ENCODE measurements around the gene IFITM1. TPM values are rescaled to one million over a fixed set of nuclear protein-coding genes. Genes with fewer than 3 reads are reported as not detected.
"Not testable (repeated sequence)": the region's sequence is repeated elsewhere in the genome, so short reads cannot be mapped to it uniquely, and the experiment has no call there.

The IFITM1 gene
- polyA plus RNA-seq, 1 donor: 137 TPM

GRCh38 chr11:350033-350722, 36.3 kb downstream of the IFITM1 start:
- H3K27ac ChIP-seq (ENCODE audit: low read length): peak overlapping the region; percentile 61
- no CpG with 5 or more reads among the region's 16 CpGs for WGBS (ENCODE audit: insufficient coverage, low lambda C conversion rate)
- H3K4me3 ChIP-seq (ENCODE audit: low read length); H3K27me3 ChIP-seq (ENCODE audit: control insufficient read depth, insufficient read depth, low read length); H3K36me3 ChIP-seq (ENCODE audit: control insufficient read depth, insufficient read depth, low read length); DNase-seq; H3K9me3 ChIP-seq (ENCODE audit: control insufficient read depth, low read depth, low read length): not testable (repeated sequence)
- peaks cover 30% of the 10 kb centered on the region for H3K4me1 ChIP-seq (ENCODE audit: control insufficient read depth, insufficient read depth, low read length)

- DNase-seq: peak in 1 of 2 donors; percentile 60
- no peak overlapping the region for H3K4me3 ChIP-seq (ENCODE audit: low read length)
- no peaks in the 10 kb centered on the region for H3K27me3 ChIP-seq (ENCODE audit: control insufficient read depth, insufficient read depth, low read length)
- peaks cover 36% of the 10 kb centered on the region for H3K4me1 ChIP-seq (ENCODE audit: control insufficient read depth, insufficient read depth, low read length)
- H3K9me3 ChIP-seq (ENCODE audit: control insufficient read depth, low read depth, low read length): no peaks in the 10 kb centered on the region
- no peaks in the 10 kb centered on the region for H3K36me3 ChIP-seq (ENCODE audit: control insufficient read depth, insufficient read depth, low read length)
- WGBS (ENCODE audit: insufficient coverage, low lambda C conversion rate): no CpG with 5 or more reads among the region's 18 CpGs
- peak overlapping the region; percentile 61 for H3K27ac ChIP-seq (ENCODE audit: low read length)
Measured at GRCh38 chr11:350723-351255, 36.9 kb downstream of the IFITM1 start.

GRCh38 chr11:351411-351810, 37.6 kb downstream of the IFITM1 start:
- no peak overlapping the region for H3K4me3 ChIP-seq (ENCODE audit: low read length)
- H3K36me3 ChIP-seq (ENCODE audit: control insufficient read depth, insufficient read depth, low read length): no peaks in the 10 kb centered on the region
- H3K27ac ChIP-seq (ENCODE audit: low read length): no peak overlapping the region
- no peaks in the 10 kb centered on the region for H3K27me3 ChIP-seq (ENCODE audit: control insufficient read depth, insufficient read depth, low read length)
- DNase-seq: no peak
- H3K4me1 ChIP-seq (ENCODE audit: control insufficient read depth, insufficient read depth, low read length): peaks cover 36% of the 10 kb centered on the region
- H3K9me3 ChIP-seq (ENCODE audit: control insufficient read depth, low read depth, low read length): no peaks in the 10 kb centered on the region
- 100% methylated on average over 1 of the region's 14 CpGs for WGBS (ENCODE audit: insufficient coverage, low lambda C conversion rate)

- DNase-seq: no peak
- 92% methylated on average over 2 of the region's 12 CpGs for WGBS (ENCODE audit: insufficient coverage, low lambda C conversion rate)
- Histone ChIP-seq H3K27me3 (ENCODE audit: control insufficient read depth, insufficient read depth, low read length) (no peaks in the 10 kb centered on the region), H3K27ac (ENCODE audit: low read length) (peak overlapping the region; percentile 43), H3K9me3 (ENCODE audit: control insufficient read depth, low read depth, low read length) (peaks cover 6% of the 10 kb centered on the region), H3K4me3 (ENCODE audit: low read length) (no peak overlapping the region), H3K4me1 (ENCODE audit: control insufficient read depth, insufficient read depth, low read length) (peaks cover 36% of the 10 kb centered on the region), H3K36me3 (ENCODE audit: control insufficient read depth, insufficient read depth, low read length) (no peaks in the 10 kb centered on the region)
Measured at GRCh38 chr11:352456-353031, 38.7 kb downstream of the IFITM1 start.

- 47% methylated on average over 2 of the region's 16 CpGs for WGBS (ENCODE audit: insufficient coverage, low lambda C conversion rate)
- Histone ChIP-seq H3K27ac (ENCODE audit: low read length) (peak overlapping the region; percentile 43), H3K27me3 (ENCODE audit: control insufficient read depth, insufficient read depth, low read length) (no peaks in the 10 kb centered on the region), H3K36me3 (ENCODE audit: control insufficient read depth, insufficient read depth, low read length) (no peaks in the 10 kb centered on the region), H3K9me3 (ENCODE audit: control insufficient read depth, low read depth, low read length) (peaks cover 14% of the 10 kb centered on the region), H3K4me1 (ENCODE audit: control insufficient read depth, insufficient read depth, low read length) (peaks cover 36% of the 10 kb centered on the region), H3K4me3 (ENCODE audit: low read length) (no peak overlapping the region)
- peak; percentile 62 to 71 for DNase-seq
Measured at GRCh38 chr11:353179-353873, 39.5 kb downstream of the IFITM1 start.

- peaks cover 2% of the 10 kb centered on the region for H3K27me3 ChIP-seq (ENCODE audit: control insufficient read depth, insufficient read depth, low read length)
- peak overlapping the region; percentile 88 for H3K27ac ChIP-seq (ENCODE audit: low read length)
- H3K4me3 ChIP-seq (ENCODE audit: low read length): peak overlapping the region; percentile 37
- peaks cover 31% of the 10 kb centered on the region for H3K9me3 ChIP-seq (ENCODE audit: control insufficient read depth, low read depth, low read length)
- DNase-seq: peak; percentile 91 to 95
- H3K36me3 ChIP-seq (ENCODE audit: control insufficient read depth, insufficient read depth, low read length): no peaks in the 10 kb centered on the region
- WGBS (ENCODE audit: insufficient coverage, low lambda C conversion rate): no CpG with 5 or more reads among the region's 76 CpGs
- peaks cover 27% of the 10 kb centered on the region for H3K4me1 ChIP-seq (ENCODE audit: control insufficient read depth, insufficient read depth, low read length)
Measured at GRCh38 chr11:355581-356458, 42.0 kb downstream of the IFITM1 start.

GRCh38 chr11:356610-357009, 42.8 kb downstream of the IFITM1 start:
- Histone ChIP-seq H3K4me3 (ENCODE audit: low read length) (no peak overlapping the region), H3K36me3 (ENCODE audit: control insufficient read depth, insufficient read depth, low read length) (no peaks in the 10 kb centered on the region), H3K9me3 (ENCODE audit: control insufficient read depth, low read depth, low read length) (peaks cover 39% of the 10 kb centered on the region), H3K27me3 (ENCODE audit: control insufficient read depth, insufficient read depth, low read length) (peaks cover 2% of the 10 kb centered on the region), H3K27ac (ENCODE audit: low read length) (no peak overlapping the region), H3K4me1 (ENCODE audit: control insufficient read depth, insufficient read depth, low read length) (peaks cover 20% of the 10 kb centered on the region)
- WGBS (ENCODE audit: insufficient coverage, low lambda C conversion rate): no CpG with 5 or more reads among the region's 6 CpGs
- no peak for DNase-seq

- Histone ChIP-seq H3K27me3 (ENCODE audit: control insufficient read depth, insufficient read depth, low read length) (peaks cover 2% of the 10 kb centered on the region), H3K36me3 (ENCODE audit: control insufficient read depth, insufficient read depth, low read length) (no peaks in the 10 kb centered on the region), H3K4me3 (ENCODE audit: low read length) (no peak overlapping the region), H3K4me1 (ENCODE audit: control insufficient read depth, insufficient read depth, low read length) (peaks cover 20% of the 10 kb centered on the region), H3K27ac (ENCODE audit: low read length) (no peak overlapping the region), H3K9me3 (ENCODE audit: control insufficient read depth, low read depth, low read length) (peaks cover 44% of the 10 kb centered on the region)
- no CpG with 5 or more reads among the region's 4 CpGs for WGBS (ENCODE audit: insufficient coverage, low lambda C conversion rate)
- no peak for DNase-seq
Measured at GRCh38 chr11:357582-357981, 43.7 kb downstream of the IFITM1 start.

GRCh38 chr11:358129-358800, 44.4 kb downstream of the IFITM1 start:
- 86% methylated on average over 4 of the region's 34 CpGs for WGBS (ENCODE audit: insufficient coverage, low lambda C conversion rate)
- peaks cover 2% of the 10 kb centered on the region for H3K27me3 ChIP-seq (ENCODE audit: control insufficient read depth, insufficient read depth, low read length)
- no peak overlapping the region for H3K27ac ChIP-seq (ENCODE audit: low read length)
- H3K4me1 ChIP-seq (ENCODE audit: control insufficient read depth, insufficient read depth, low read length): peaks cover 15% of the 10 kb centered on the region
- H3K36me3 ChIP-seq (ENCODE audit: control insufficient read depth, insufficient read depth, low read length): no peaks in the 10 kb centered on the region
- no peak overlapping the region for H3K4me3 ChIP-seq (ENCODE audit: low read length)
- H3K9me3 ChIP-seq (ENCODE audit: control insufficient read depth, low read depth, low read length): peaks cover 48% of the 10 kb centered on the region
- no peak for DNase-seq
